ENCODE data around the gene SYNRG. TPM values are rescaled to one million over a fixed set of nuclear protein-coding genes. Genes with fewer than 3 reads are reported as not detected.

SYNRG gene
- total RNA-seq, 6 experiments from 2014 or later, result 30.8 to 39.5 (median 36.1) TPM

DNA sequence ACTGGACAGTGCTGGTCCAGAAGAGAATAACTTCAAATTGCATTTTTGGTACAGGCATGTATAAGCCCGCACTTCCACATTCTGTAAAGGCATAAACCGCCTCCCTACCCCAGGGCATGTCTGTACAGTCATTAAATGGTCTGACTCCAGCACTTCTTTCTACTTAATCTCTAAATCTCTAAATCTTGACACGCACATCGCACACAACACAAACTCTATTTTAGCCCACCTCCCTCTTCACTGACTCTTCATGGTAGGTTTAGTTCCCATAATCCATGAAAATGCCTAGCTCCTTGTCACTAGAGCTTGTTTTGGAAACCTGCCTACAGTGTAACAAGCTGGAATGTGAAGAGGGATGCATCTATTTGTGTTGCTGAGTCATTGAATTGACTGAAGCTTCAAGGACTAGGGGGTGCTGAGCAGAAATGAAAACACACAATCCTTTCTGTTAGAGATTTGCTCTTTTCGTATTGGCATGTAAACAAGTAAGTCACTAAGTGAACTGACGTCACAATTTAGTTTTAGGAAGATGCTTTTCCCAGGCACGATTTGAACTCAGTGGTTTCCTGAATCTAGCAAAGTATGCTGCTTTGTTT, 121.1 kb downstream of the SYNRG start:
- TF ChIP-seq, protein P1, sequence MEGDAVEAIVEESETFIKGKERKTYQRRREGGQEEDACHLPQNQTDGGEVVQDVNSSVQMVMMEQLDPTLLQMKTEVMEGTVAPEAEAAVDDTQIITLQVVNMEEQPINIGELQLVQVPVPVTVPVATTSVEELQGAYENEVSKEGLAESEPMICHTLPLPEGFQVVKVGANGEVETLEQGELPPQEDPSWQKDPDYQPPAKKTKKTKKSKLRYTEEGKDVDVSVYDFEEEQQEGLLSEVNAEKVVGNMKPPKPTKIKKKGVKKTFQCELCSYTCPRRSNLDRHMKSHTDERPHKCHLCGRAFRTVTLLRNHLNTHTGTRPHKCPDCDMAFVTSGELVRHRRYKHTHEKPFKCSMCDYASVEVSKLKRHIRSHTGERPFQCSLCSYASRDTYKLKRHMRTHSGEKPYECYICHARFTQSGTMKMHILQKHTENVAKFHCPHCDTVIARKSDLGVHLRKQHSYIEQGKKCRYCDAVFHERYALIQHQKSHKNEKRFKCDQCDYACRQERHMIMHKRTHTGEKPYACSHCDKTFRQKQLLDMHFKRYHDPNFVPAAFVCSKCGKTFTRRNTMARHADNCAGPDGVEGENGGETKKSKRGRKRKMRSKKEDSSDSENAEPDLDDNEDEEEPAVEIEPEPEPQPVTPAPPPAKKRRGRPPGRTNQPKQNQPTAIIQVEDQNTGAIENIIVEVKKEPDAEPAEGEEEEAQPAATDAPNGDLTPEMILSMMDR (IDR thresholded peaks at IDR 0.05), result no peak
- Mint-ChIP-seq H3K27ac (peak overlapping the region; percentile 94), H3K9me3 (peaks cover 6% of the 10 kb centered on the region), H3K4me3 (peak overlapping the region; percentile 95), H3K4me1 (ENCODE audit: low read depth) (peaks cover 65% of the 10 kb centered on the region), H3K36me3 (ENCODE audit: low read depth) (peaks cover 30% of the 10 kb centered on the region), H3K27me3 (ENCODE audit: insufficient read depth) (peaks cover 5% of the 10 kb centered on the region)
- DNase-seq, result peak; percentile 99

DNA sequence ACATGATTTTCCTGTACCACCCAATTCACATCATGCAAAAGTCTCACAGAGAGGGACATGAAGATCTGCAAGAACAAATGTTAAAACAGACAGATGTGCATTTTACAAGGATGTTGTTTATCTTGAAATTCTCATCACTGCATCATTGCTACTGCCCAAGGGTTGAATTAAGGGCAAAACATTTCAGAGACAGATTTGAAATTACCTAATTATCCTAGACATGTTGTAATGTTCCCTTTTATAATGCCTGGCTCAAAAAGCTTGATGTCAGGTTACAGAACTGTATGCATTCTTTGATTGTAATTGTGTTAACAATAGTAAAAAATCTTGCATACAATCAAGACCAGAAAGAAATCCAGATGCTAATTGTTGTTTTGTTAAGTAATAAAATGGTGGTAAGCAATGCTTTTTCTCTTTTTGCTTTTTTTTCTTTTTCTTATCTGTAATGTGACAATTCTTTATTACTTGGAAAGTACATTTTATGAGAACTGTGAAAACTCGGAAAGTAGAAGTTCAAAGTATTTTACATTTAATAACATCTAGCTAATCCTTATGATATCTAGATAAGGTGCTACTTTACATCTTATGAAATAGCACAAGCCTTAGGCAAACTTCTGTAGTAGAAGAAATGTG, 123.2 kb downstream of the SYNRG start:
- H3K9me3 Mint-ChIP-seq, result no peaks in the 10 kb centered on the region
- DNase-seq, result no peak
- peaks cover 3% of the 10 kb centered on the region for H3K27me3 Mint-ChIP-seq (ENCODE audit: insufficient read depth)
- peaks cover 10% of the 10 kb centered on the region for H3K36me3 Mint-ChIP-seq (ENCODE audit: low read depth)
- H3K4me3 Mint-ChIP-seq, result no peak overlapping the region
- TF ChIP-seq, protein P1 (IDR thresholded peaks at IDR 0.05), result no peak
- H3K4me1 Mint-ChIP-seq (ENCODE audit: low read depth), result peaks cover 54% of the 10 kb centered on the region
- H3K27ac Mint-ChIP-seq, result peak overlapping the region; percentile 94

DNA sequence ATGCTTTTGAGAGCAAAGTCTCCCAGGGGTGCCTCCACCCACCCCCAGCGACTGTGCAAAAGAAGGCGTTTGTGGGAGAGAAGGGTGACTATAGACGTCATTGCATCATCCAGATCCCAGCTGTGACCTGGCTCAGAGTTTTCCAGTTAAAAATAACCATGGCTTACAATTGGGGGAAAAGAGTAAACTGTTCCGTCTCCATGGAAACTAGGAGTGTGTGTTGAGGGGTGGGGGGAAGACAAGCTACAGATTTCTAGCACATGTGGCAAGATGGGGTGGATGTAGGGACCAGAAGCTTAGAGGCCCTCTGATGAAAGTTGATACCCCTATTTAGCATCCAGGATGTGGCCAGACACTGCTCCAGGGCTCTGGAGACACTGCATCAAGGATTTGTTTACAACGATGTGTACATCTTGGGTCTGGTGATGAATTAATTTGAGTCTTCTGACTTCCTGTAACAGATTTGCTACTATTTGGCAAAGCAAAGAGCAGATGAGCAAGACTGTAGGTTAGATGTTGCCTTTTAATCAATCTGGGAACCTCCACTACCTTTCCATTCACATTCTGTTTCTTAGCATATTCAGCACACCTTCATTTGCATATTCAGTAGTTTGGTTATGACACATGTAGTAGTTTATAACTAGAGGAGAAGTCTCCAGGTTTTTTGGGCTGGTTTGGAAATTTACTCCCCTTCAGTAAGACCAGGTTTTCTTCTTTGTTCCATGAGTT, 125.7 kb downstream of the SYNRG start:
- Mint-ChIP-seq H3K27ac (peak overlapping the region; percentile 94), H3K9me3 (no peaks in the 10 kb centered on the region), H3K4me1 (ENCODE audit: low read depth) (peaks cover 50% of the 10 kb centered on the region), H3K27me3 (ENCODE audit: insufficient read depth) (no peaks in the 10 kb centered on the region; the same call in 1 of the 2 replicates), H3K36me3 (ENCODE audit: low read depth) (peaks cover 14% of the 10 kb centered on the region), H3K4me3 (peak overlapping the region; percentile 0; the same call in 1 of the 2 replicates)
- TF ChIP-seq, protein P1 (IDR thresholded peaks at IDR 0.05), result no peak
- DNase-seq, result peak; percentile 89

DNA sequence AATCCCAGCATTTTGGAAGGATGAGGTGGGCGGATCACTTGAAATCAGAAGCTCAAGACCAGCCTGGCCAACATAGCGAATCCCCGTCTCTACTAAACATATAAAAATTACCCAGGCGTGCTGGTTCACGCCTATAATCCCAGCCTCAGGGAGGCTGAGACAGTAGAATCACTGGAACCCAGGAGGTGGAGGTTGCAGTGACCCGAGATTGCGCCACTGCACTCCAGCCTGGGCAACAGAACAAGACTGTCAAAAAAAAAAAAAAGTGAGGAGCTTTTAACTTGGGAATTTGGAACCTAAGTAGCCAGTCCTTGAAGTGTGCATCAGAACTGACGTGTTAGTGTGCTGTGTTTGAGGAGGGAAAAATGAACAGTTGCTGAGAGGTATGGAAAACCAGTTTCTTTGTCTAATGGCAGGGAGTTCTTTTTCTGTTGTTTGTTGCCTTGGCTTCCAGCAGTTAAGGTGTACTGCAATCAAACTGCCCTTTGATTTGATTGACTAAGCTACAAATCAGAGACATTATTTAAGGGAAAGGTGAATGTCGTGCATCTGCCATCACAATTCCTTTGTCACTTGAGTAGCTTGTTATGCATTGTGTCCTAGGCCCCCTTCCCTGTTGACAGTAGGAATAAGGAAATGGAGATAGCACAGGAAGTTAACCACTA, 128.1 kb downstream of the SYNRG start:
- DNase-seq, result no peak
- H3K4me3 Mint-ChIP-seq, result no peak overlapping the region
- TF ChIP-seq, protein P1 (IDR thresholded peaks at IDR 0.05), result no peak
- H3K4me1 Mint-ChIP-seq (ENCODE audit: low read depth), result peaks cover 45% of the 10 kb centered on the region
- H3K27me3 Mint-ChIP-seq (ENCODE audit: insufficient read depth), result no peaks in the 10 kb centered on the region; the same call in 1 of the 2 replicates
- H3K9me3 Mint-ChIP-seq, result no peaks in the 10 kb centered on the region
- peak overlapping the region; percentile 9; the same call in 1 of the 2 replicates for H3K27ac Mint-ChIP-seq
- peaks cover 19% of the 10 kb centered on the region for H3K36me3 Mint-ChIP-seq (ENCODE audit: low read depth)

DNA sequence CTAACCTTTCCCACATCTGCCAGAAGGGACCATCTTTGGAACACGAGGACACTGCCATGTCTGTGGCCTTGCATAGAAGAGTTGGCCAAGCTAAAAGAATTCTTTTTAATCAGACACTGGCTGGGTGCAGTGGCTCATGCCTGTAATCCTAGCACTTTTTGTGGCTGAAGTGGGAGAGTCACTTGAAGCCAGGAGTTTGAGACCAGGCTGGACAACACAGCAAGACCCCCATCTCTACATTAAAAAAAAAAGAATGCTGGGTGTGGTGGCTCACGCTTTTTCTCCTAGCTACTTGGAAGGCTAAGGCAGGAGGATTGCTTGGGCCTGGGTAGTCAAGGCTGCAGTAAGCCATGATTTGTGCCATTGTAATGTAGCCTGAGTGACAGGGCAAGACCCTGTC, 128.8 kb downstream of the SYNRG start:
- no peak overlapping the region for H3K4me3 Mint-ChIP-seq
- peaks cover 19% of the 10 kb centered on the region for H3K36me3 Mint-ChIP-seq (ENCODE audit: low read depth)
- DNase-seq, result no peak
- H3K4me1 Mint-ChIP-seq (ENCODE audit: low read depth), result peaks cover 46% of the 10 kb centered on the region
- no peaks in the 10 kb centered on the region for H3K9me3 Mint-ChIP-seq
- TF ChIP-seq, protein P1 (IDR thresholded peaks at IDR 0.05), result no peak
- no peaks in the 10 kb centered on the region; the same call in 1 of the 2 replicates for H3K27me3 Mint-ChIP-seq (ENCODE audit: insufficient read depth)
- H3K27ac Mint-ChIP-seq, result no peak overlapping the region
